Measurements from ENCODE around the gene SYNPO2.
"Not testable (repeated sequence)": the region's sequence is repeated elsewhere in the genome, so short reads cannot be mapped to it uniquely, and the experiment has no call there.

The SYNPO2 gene

GRCh38 chr4:119010221-119010620, 121.6 kb downstream of the SYNPO2 start:
- DNase-seq: not testable (repeated sequence)

- DNase-seq: no peak
Observed at GRCh38 chr4:119010909-119011606, 122.4 kb downstream of the SYNPO2 start.

GRCh38 chr4:119011607-119011988, 122.9 kb downstream of the SYNPO2 start:
- no peak for DNase-seq

- no peak for DNase-seq
Observed at GRCh38 chr4:119014658-119015057, 126.0 kb downstream of the SYNPO2 start.

GRCh38 chr4:119016636-119017035, 128.0 kb downstream of the SYNPO2 start:
- no peak for DNase-seq

GRCh38 chr4:119017636-119018035, 129.0 kb downstream of the SYNPO2 start:
- no peak for DNase-seq

- no peak for DNase-seq
Observed at GRCh38 chr4:119020158-119020557, 131.5 kb downstream of the SYNPO2 start.

GRCh38 chr4:119022520-119022919, 133.9 kb downstream of the SYNPO2 start:
- DNase-seq: not testable (repeated sequence)

- DNase-seq: no peak
Observed at GRCh38 chr4:119024102-119024501, 135.4 kb downstream of the SYNPO2 start.

- DNase-seq: no peak
Observed at GRCh38 chr4:119025420-119025819, 136.8 kb downstream of the SYNPO2 start.

GRCh38 chr4:119025916-119026661, 137.4 kb downstream of the SYNPO2 start:
- no peak for DNase-seq

GRCh38 chr4:119026662-119027444, 138.2 kb downstream of the SYNPO2 start:
- no peak for DNase-seq

GRCh38 chr4:119027811-119028210, 139.2 kb downstream of the SYNPO2 start:
- DNase-seq: no peak

GRCh38 chr4:119028296-119028695, 139.6 kb downstream of the SYNPO2 start:
- DNase-seq: no peak

- DNase-seq: no peak
Observed at GRCh38 chr4:119029847-119030535, 141.3 kb downstream of the SYNPO2 start.

- DNase-seq: no peak
Observed at GRCh38 chr4:119030536-119030890, 141.9 kb downstream of the SYNPO2 start.

- DNase-seq: no peak
Observed at GRCh38 chr4:119031218-119031617, 142.6 kb downstream of the SYNPO2 start.

- no peak for DNase-seq
Observed at GRCh38 chr4:119032921-119033685, 144.4 kb downstream of the SYNPO2 start.

GRCh38 chr4:119034276-119035008, 145.8 kb downstream of the SYNPO2 start:
- DNase-seq: no peak

GRCh38 chr4:119035951-119036737, 147.5 kb downstream of the SYNPO2 start:
- DNase-seq: no peak

GRCh38 chr4:119037709-119038108, 149.1 kb downstream of the SYNPO2 start:
- no peak for DNase-seq

Data from activated naive CD4-positive, alpha-beta T cell treated with Interleukin-2 at 50 U/mL for 16 hours (primary cell).